Measurements from ENCODE around the gene ERCC2. TPM values are rescaled to one million over a fixed set of nuclear protein-coding genes. Genes with fewer than 3 reads are reported as not detected.

ERCC2 gene
- total RNA-seq, 1 experiment from 2014 or later, result 58.9 TPM

DNA sequence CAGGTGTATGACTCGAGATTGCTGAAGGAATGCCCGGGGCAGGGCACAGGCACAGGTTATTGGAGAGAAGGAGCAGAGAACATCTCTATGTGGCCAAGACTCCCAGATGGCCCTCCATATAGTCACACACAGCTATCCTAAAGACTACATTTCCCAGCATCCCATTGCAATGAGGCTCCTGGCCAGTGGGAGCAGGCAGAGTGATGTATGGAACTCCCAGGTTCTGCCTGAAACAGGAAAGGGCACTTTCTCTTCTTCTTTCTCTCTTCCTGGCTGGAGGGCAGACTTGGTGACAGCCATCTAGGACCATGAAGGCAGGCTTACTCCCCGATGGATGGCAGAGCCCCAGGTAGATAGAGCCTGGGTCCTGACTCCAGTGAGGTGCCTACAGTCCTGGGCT, 21.0 kb upstream of the ERCC2 start (continued):
- TF ChIP-seq, protein P1, sequence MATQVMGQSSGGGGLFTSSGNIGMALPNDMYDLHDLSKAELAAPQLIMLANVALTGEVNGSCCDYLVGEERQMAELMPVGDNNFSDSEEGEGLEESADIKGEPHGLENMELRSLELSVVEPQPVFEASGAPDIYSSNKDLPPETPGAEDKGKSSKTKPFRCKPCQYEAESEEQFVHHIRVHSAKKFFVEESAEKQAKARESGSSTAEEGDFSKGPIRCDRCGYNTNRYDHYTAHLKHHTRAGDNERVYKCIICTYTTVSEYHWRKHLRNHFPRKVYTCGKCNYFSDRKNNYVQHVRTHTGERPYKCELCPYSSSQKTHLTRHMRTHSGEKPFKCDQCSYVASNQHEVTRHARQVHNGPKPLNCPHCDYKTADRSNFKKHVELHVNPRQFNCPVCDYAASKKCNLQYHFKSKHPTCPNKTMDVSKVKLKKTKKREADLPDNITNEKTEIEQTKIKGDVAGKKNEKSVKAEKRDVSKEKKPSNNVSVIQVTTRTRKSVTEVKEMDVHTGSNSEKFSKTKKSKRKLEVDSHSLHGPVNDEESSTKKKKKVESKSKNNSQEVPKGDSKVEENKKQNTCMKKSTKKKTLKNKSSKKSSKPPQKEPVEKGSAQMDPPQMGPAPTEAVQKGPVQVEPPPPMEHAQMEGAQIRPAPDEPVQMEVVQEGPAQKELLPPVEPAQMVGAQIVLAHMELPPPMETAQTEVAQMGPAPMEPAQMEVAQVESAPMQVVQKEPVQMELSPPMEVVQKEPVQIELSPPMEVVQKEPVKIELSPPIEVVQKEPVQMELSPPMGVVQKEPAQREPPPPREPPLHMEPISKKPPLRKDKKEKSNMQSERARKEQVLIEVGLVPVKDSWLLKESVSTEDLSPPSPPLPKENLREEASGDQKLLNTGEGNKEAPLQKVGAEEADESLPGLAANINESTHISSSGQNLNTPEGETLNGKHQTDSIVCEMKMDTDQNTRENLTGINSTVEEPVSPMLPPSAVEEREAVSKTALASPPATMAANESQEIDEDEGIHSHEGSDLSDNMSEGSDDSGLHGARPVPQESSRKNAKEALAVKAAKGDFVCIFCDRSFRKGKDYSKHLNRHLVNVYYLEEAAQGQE (IDR thresholded peaks at IDR 0.05; ENCODE audit: low read depth), result no peak
- no peak for TF ChIP-seq MAX (IDR thresholded peaks at IDR 0.05)

- Histone ChIP-seq H3K4me2 (ENCODE audit: low read length) (no peak overlapping the region), H3K79me2 (ENCODE audit: insufficient read depth, low read length) (no peaks in the 10 kb centered on the region), H2AFZ (ENCODE audit: low read depth, low read length, poor library complexity, severe bottlenecking) (no peak overlapping the region), H3K27me3 (ENCODE audit: insufficient read depth, low read length) (no peaks in the 10 kb centered on the region), H3K4me1 (ENCODE audit: control insufficient read depth in 1 of 2, insufficient read depth in 2 of 2, low read length in 2 of 2) (no peaks in the 10 kb centered on the region), H3K27ac (ENCODE audit: low read depth, low read length) (no peak overlapping the region), H3K36me3 (ENCODE audit: control insufficient read depth in 1 of 2, insufficient read depth in 2 of 2, low read length in 2 of 2) (no peaks in the 10 kb centered on the region; a peak in 1 of 4 replicates), H3K9me2 (ENCODE audit: insufficient read depth) (no peaks in the 10 kb centered on the region), H3K9ac (ENCODE audit: low read length) (no peak overlapping the region), H3K9me3 (ENCODE audit: control insufficient read depth in 1 of 2, insufficient read depth in 1 of 2, low read depth in 1 of 2, low read length in 2 of 2) (no peaks in the 10 kb centered on the region), H3K4me3 (replicated peaks in 1 of 2; ENCODE audit: low read depth in 1 of 2, low read length in 2 of 2) (no peak overlapping the region), H4K20me1 (ENCODE audit: insufficient read depth) (no peaks in the 10 kb centered on the region)
- RAD21 ChIA-PET (ENCODE audit: low non-redundant PET in 1 of 2, low total read pairs in 2 of 2, uncharacterized antibody in 2 of 2, unreplicated experiment in 2 of 2), result no interaction called here
- intact Hi-C loops (cut with micrococcal nuclease), result no loop called here
- ATAC-seq, result 0 out of 2 replicates have a peak, but pooled peaks have one; percentile 11
- CTCF ChIA-PET, result no interaction called here
- POLR2A ChIA-PET, result interaction anchor here (0.9 kb wide), 1 partner anchor 9 kb away, joined by 3 read pairs; no protein-coding TSS in a partner anchor
- BruUV-seq (replicated peaks), result no TSS peak
- DNase-seq (ENCODE audit: low read depth, low spot score), result no peak
- no peak for TF ChIP-seq ZFX (IDR thresholded peaks at IDR 0.05)
- TF ChIP-seq CBX3 (IDR thresholded peaks at IDR 0.05; ENCODE audit: low read depth), result no peak
- TF ChIP-seq EZH2phosphoT487 (IDR thresholded peaks at IDR 0.05; ENCODE audit: borderline replicate concordance), result no peak
- TF ChIP-seq RAD21 (IDR thresholded peaks at IDR 0.05; ENCODE audit: low read depth), result no peak
- no peak for TF ChIP-seq JUND (IDR thresholded peaks at IDR 0.05)
- no peak for TF ChIP-seq FOSL1 (IDR thresholded peaks at IDR 0.05; ENCODE audit: low read depth)
- TF ChIP-seq POLR2A (IDR thresholded peaks at IDR 0.05; ENCODE audit: borderline replicate concordance, extremely low read depth, insufficient read depth, insufficient read length), result no peak
- no peak for TF ChIP-seq ZBTB33 (IDR thresholded peaks at IDR 0.05; ENCODE audit: extremely low read depth, insufficient replicate concordance, low read length)
- TF ChIP-seq, protein P2, sequence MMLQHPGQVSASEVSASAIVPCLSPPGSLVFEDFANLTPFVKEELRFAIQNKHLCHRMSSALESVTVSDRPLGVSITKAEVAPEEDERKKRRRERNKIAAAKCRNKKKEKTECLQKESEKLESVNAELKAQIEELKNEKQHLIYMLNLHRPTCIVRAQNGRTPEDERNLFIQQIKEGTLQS (IDR thresholded peaks at IDR 0.05), result no peak
- no peak for TF ChIP-seq ELF1 (IDR thresholded peaks at IDR 0.05; ENCODE audit: borderline replicate concordance, low read depth)
- TF ChIP-seq, protein P1 (IDR thresholded peaks at IDR 0.05; ENCODE audit: low read depth), result no peak
- TF ChIP-seq SP1 (IDR thresholded peaks at IDR 0.05; ENCODE audit: low read depth), result no peak
- no peak for TF ChIP-seq YY1 (IDR thresholded peaks at IDR 0.05; ENCODE audit: extremely low read depth, insufficient replicate concordance, low read depth, low read length)
- TF ChIP-seq SIN3A (IDR thresholded peaks at IDR 0.05; ENCODE audit: low read depth), result no peak
These were observed 15.2 kb upstream of the ERCC2 start for GRCh38 chr19:45385392-45386221.
